ENCODE data around the gene SRGAP1.

SRGAP1 gene

DNA sequence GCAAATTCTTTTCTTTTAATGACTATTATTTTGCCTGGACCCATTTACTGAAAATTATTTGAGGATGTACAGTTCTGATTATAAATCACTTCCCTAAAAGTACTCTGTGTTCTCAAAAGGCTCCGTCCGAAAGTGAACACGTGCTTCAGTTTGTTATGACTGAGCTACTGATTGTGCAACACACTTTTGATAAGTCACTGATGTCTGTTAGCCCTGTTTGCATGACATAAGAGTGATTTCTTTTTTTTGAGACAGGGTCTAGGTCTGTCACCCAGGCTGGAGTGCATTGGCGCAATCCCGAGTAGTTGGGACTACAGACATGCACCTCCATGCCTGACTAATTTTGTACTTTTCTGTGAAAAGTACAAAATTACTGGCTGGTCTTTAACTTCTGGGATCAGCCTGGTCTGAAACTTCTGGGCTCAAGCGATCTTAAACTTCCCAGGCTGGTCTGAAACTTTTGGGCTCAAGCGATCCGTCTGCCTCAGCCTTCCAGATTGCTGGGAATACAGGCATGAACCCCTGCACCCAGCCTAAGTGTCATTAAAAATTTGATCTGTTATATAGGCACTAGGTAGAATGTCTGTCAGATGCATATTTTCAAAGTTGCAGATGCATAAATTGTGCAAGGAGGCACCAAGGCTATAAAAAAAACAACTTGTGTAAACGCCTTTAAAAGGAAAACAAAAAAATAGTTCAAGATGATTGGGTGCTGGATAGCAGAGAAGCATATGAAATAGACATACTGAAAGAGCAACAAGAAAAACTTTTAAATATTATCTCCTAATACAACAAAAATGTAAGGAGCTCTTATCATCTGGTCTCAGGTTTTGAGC is 111.5 kb downstream of the SRGAP1 start:
- peak; percentile 58 to 77 for DNase-seq (ENCODE audit: low read depth in 1 of 2, low spot score in 1 of 2)
- Histone ChIP-seq H3K27me3 (ENCODE audit: insufficient read depth, poor library complexity, severe bottlenecking) (no peaks in the 10 kb centered on the region), H3K4me3 (replicated peaks; ENCODE audit: insufficient read depth, low read length) (no peak overlapping the region), H3K27ac (replicated peaks) (no peak overlapping the region)
- TF ChIP-seq SPI1 (IDR thresholded peaks at IDR 0.05; ENCODE audit: borderline replicate concordance, low read depth): peak; percentile 85
- TF ChIP-seq, protein P1, sequence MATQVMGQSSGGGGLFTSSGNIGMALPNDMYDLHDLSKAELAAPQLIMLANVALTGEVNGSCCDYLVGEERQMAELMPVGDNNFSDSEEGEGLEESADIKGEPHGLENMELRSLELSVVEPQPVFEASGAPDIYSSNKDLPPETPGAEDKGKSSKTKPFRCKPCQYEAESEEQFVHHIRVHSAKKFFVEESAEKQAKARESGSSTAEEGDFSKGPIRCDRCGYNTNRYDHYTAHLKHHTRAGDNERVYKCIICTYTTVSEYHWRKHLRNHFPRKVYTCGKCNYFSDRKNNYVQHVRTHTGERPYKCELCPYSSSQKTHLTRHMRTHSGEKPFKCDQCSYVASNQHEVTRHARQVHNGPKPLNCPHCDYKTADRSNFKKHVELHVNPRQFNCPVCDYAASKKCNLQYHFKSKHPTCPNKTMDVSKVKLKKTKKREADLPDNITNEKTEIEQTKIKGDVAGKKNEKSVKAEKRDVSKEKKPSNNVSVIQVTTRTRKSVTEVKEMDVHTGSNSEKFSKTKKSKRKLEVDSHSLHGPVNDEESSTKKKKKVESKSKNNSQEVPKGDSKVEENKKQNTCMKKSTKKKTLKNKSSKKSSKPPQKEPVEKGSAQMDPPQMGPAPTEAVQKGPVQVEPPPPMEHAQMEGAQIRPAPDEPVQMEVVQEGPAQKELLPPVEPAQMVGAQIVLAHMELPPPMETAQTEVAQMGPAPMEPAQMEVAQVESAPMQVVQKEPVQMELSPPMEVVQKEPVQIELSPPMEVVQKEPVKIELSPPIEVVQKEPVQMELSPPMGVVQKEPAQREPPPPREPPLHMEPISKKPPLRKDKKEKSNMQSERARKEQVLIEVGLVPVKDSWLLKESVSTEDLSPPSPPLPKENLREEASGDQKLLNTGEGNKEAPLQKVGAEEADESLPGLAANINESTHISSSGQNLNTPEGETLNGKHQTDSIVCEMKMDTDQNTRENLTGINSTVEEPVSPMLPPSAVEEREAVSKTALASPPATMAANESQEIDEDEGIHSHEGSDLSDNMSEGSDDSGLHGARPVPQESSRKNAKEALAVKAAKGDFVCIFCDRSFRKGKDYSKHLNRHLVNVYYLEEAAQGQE (IDR thresholded peaks at IDR 0.05; ENCODE audit: insufficient replicate concordance, low read depth): no peak
- TF ChIP-seq GABPA (IDR thresholded peaks at IDR 0.05; ENCODE audit: low read depth): no peak

DNA sequence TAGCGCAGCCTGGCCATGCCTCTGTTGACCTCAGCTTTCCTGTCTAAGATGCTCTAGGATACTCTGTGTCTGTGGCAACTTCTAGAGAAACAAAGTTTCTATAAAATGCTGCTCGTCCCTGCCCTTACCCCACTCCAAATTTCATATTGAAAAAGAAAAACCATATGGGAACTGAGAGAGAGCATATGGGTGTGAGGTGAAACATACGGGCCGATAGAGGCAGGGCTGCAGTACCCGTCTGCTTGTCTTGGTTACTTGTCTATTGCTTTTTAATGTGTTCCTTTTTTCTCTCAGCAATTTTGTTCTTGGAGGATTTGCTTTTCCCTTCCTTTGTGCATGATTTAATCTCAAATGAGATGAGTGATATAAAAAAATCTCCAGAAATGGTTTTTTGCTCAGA is 113.0 kb downstream of the SRGAP1 start:
- no peaks in the 10 kb centered on the region for H3K27me3 ChIP-seq (ENCODE audit: insufficient read depth, poor library complexity, severe bottlenecking)
- no peak overlapping the region for H3K27ac ChIP-seq (replicated peaks)
- no peak for TF ChIP-seq GABPA (IDR thresholded peaks at IDR 0.05; ENCODE audit: low read depth)
- no peak for TF ChIP-seq SPI1 (IDR thresholded peaks at IDR 0.05; ENCODE audit: borderline replicate concordance, low read depth)
- TF ChIP-seq, protein P2, sequence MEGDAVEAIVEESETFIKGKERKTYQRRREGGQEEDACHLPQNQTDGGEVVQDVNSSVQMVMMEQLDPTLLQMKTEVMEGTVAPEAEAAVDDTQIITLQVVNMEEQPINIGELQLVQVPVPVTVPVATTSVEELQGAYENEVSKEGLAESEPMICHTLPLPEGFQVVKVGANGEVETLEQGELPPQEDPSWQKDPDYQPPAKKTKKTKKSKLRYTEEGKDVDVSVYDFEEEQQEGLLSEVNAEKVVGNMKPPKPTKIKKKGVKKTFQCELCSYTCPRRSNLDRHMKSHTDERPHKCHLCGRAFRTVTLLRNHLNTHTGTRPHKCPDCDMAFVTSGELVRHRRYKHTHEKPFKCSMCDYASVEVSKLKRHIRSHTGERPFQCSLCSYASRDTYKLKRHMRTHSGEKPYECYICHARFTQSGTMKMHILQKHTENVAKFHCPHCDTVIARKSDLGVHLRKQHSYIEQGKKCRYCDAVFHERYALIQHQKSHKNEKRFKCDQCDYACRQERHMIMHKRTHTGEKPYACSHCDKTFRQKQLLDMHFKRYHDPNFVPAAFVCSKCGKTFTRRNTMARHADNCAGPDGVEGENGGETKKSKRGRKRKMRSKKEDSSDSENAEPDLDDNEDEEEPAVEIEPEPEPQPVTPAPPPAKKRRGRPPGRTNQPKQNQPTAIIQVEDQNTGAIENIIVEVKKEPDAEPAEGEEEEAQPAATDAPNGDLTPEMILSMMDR (IDR thresholded peaks at IDR 0.05; ENCODE audit: insufficient read depth, low read length): no peak
- TF ChIP-seq, protein P1 (IDR thresholded peaks at IDR 0.05; ENCODE audit: insufficient replicate concordance, low read depth): no peak
- TF ChIP-seq POLR2AphosphoS5 (IDR thresholded peaks at IDR 0.05; ENCODE audit: low read depth): no peak
- no peak for DNase-seq (ENCODE audit: low read depth in 1 of 2, low spot score in 1 of 2)
- no peak overlapping the region for H3K4me3 ChIP-seq (replicated peaks; ENCODE audit: insufficient read depth, low read length)

DNA sequence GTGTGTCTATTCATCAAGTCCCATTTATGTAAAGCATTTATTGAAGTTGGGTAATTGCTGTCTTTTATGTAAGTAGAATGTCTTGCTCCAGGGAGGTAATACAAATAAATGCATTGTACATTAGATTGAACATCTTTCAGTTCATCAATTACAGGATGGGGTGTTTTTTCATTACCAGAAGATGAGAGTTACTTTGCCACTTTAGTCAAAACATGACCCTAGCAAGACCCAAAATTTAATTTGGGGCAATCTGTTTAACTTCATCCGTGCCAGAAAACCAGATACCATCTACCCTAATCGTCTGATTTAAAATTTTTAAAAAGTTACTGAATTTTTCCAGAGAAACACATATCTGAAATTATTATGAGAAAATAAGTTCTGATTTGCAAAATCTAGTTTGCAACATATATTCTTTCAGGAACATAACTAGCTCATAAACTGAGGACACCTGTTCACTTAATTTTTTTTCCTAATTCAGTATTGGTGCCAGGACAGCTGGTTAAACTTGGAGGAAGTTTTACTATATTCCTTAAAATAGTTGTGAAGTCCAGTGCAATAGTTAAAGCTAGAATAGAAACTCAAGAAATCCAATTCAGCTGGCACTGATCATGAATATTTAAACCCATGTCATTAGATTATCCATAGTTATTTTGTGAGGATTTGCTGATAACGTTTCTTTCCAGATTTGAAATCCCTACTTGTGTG is 114.5 kb downstream of the SRGAP1 start:
- TF ChIP-seq, protein P2 (IDR thresholded peaks at IDR 0.05; ENCODE audit: insufficient read depth, low read length): no peak
- TF ChIP-seq, protein P1 (IDR thresholded peaks at IDR 0.05; ENCODE audit: insufficient replicate concordance, low read depth): no peak
- no peak for TF ChIP-seq SPI1 (IDR thresholded peaks at IDR 0.05; ENCODE audit: borderline replicate concordance, low read depth)
- TF ChIP-seq GABPA (IDR thresholded peaks at IDR 0.05; ENCODE audit: low read depth): no peak
- no peak for TF ChIP-seq POLR2AphosphoS5 (IDR thresholded peaks at IDR 0.05; ENCODE audit: low read depth)
- no peak overlapping the region for H3K4me3 ChIP-seq (replicated peaks; ENCODE audit: insufficient read depth, low read length)
- no peak for DNase-seq (ENCODE audit: low read depth in 1 of 2, low spot score in 1 of 2)
- H3K27me3 ChIP-seq (ENCODE audit: insufficient read depth, poor library complexity, severe bottlenecking): no peaks in the 10 kb centered on the region
- no peak overlapping the region for H3K27ac ChIP-seq (replicated peaks)

Data from HL-60 (cell line).